Measurements from ENCODE around the gene LSM4.

LSM4 gene

GRCh38 chr19:18306209-18306887 lies 16.5 kb downstream of the LSM4 start:
- Histone ChIP-seq H3K4me3 (ENCODE audit: low read length) (no peak overlapping the region), H3K27me3 (ENCODE audit: control insufficient read depth, insufficient read depth, low read length) (no peaks in the 10 kb centered on the region), H3K36me3 (ENCODE audit: control insufficient read depth, insufficient read depth, low read length) (peaks cover 2% of the 10 kb centered on the region), H3K4me1 (ENCODE audit: control insufficient read depth, insufficient read depth, low read length) (peaks cover 20% of the 10 kb centered on the region), H3K27ac (ENCODE audit: low read depth, low read length) (peak overlapping the region; percentile 99), H3K9ac (ENCODE audit: low read length) (peak overlapping the region; percentile 10)

GRCh38 chr19:18304458-18305310 lies 18.2 kb downstream of the LSM4 start:
- no peaks in the 10 kb centered on the region for H3K27me3 ChIP-seq (ENCODE audit: control insufficient read depth, insufficient read depth, low read length)
- no peaks in the 10 kb centered on the region for H3K36me3 ChIP-seq (ENCODE audit: control insufficient read depth, insufficient read depth, low read length)
- peaks cover 25% of the 10 kb centered on the region for H3K4me1 ChIP-seq (ENCODE audit: control insufficient read depth, insufficient read depth, low read length)
- peak overlapping the region; percentile 50 for H3K9ac ChIP-seq (ENCODE audit: low read length)
- peak overlapping the region; percentile 99 for H3K27ac ChIP-seq (ENCODE audit: low read depth, low read length)
- H3K4me3 ChIP-seq (ENCODE audit: low read length), result peak overlapping the region; percentile 64

- Histone ChIP-seq H3K9ac (ENCODE audit: low read length) (peak overlapping the region; percentile 60), H3K36me3 (ENCODE audit: control insufficient read depth, insufficient read depth, low read length) (no peaks in the 10 kb centered on the region), H3K4me3 (ENCODE audit: low read length) (peak overlapping the region; percentile 64), H3K27me3 (ENCODE audit: control insufficient read depth, insufficient read depth, low read length) (no peaks in the 10 kb centered on the region), H3K4me1 (ENCODE audit: control insufficient read depth, insufficient read depth, low read length) (peaks cover 25% of the 10 kb centered on the region), H3K27ac (ENCODE audit: low read depth, low read length) (peak overlapping the region; percentile 99)
These were observed 18.7 kb downstream of the LSM4 start for GRCh38 chr19:18304208-18304457.

- Histone ChIP-seq H3K9ac (ENCODE audit: low read length) (no peak overlapping the region), H3K36me3 (ENCODE audit: control insufficient read depth, insufficient read depth, low read length) (no peaks in the 10 kb centered on the region), H3K27me3 (ENCODE audit: control insufficient read depth, insufficient read depth, low read length) (no peaks in the 10 kb centered on the region), H3K4me3 (ENCODE audit: low read length) (no peak overlapping the region), H3K4me1 (ENCODE audit: control insufficient read depth, insufficient read depth, low read length) (peaks cover 25% of the 10 kb centered on the region), H3K27ac (ENCODE audit: low read depth, low read length) (peak overlapping the region; percentile 7)
These were observed 21.2 kb downstream of the LSM4 start for GRCh38 chr19:18301718-18302111.

DNA sequence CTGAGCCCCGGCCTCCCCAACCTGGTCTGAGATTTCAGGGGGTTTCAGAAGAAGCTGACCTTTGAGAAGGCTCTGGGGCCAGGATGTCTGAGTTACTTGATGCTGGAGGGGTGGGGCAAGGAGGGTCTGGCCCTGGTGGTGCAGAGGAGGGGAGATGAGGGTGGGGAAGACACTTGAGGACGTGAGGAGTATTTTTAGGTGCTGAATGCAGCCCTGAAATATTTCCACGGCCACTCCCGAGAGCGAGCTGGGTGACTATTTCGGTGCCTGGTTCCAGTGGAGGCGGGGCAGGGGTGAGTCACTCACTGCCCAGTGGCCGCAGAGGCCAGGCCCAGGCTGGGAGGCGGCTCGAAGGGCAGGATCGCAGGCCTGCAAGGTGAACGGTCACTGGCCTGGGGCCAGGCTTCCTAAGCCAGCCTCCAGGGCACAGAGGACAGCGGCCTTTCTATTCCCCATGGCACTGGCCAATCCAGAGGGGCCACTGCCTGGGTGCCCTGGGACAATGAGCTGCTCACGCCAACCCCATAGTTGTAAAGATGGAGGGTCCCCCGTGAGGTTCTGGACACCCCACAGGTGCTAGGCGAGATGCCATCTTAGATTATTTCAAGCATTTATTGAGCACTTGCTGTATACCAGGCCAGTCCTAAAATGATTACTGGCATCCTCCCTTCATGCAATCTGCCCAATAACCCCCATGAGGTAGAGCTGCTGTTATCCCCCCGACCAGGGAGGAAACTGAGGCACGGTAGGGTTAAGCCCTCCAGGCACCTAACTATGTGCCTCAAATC lies 21.8 kb downstream of the LSM4 start:
- no peak overlapping the region for H3K9ac ChIP-seq (ENCODE audit: low read length)
- H3K27me3 ChIP-seq (ENCODE audit: control insufficient read depth, insufficient read depth, low read length), result no peaks in the 10 kb centered on the region
- peak overlapping the region; percentile 7 for H3K27ac ChIP-seq (ENCODE audit: low read depth, low read length)
- no peak overlapping the region for H3K4me3 ChIP-seq (ENCODE audit: low read length)
- H3K4me1 ChIP-seq (ENCODE audit: control insufficient read depth, insufficient read depth, low read length), result peaks cover 21% of the 10 kb centered on the region
- no peaks in the 10 kb centered on the region for H3K36me3 ChIP-seq (ENCODE audit: control insufficient read depth, insufficient read depth, low read length)

DNA sequence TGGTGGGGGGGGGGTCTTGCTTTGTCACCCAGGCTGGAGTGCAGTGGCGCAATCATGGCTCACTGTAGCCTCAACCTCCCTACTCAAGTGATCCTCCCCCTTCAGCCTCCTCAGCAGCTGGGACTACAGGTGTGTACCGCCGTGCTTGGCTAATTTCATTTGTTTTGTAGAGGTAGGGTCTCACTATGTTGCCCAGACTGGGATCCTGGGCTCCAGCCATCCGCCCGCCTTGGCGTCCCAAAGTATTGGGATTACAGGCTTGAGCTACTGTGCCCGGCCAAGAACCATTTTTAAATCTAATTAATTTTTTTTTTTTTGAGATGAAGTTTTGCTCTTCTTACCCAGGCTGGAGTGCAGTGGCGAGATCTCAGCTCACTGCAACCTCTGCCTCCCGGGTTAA lies 23.2 kb downstream of the LSM4 start:
- H3K9ac ChIP-seq (ENCODE audit: low read length), result no peak overlapping the region
- no peaks in the 10 kb centered on the region for H3K36me3 ChIP-seq (ENCODE audit: control insufficient read depth, insufficient read depth, low read length)
- no peak overlapping the region for H3K4me3 ChIP-seq (ENCODE audit: low read length)
- no peaks in the 10 kb centered on the region for H3K27me3 ChIP-seq (ENCODE audit: control insufficient read depth, insufficient read depth, low read length)
- no peak overlapping the region for H3K27ac ChIP-seq (ENCODE audit: low read depth, low read length)
- H3K4me1 ChIP-seq (ENCODE audit: control insufficient read depth, insufficient read depth, low read length), result peaks cover 12% of the 10 kb centered on the region

GRCh38 chr19:18298601-18299000 lies 24.3 kb downstream of the LSM4 start:
- Histone ChIP-seq H3K4me1 (ENCODE audit: control insufficient read depth, insufficient read depth, low read length) (peaks cover 5% of the 10 kb centered on the region), H3K27ac (ENCODE audit: low read depth, low read length) (no peak overlapping the region), H3K27me3 (ENCODE audit: control insufficient read depth, insufficient read depth, low read length) (no peaks in the 10 kb centered on the region), H3K9ac (ENCODE audit: low read length) (no peak overlapping the region), H3K4me3 (ENCODE audit: low read length) (no peak overlapping the region), H3K36me3 (ENCODE audit: control insufficient read depth, insufficient read depth, low read length) (no peaks in the 10 kb centered on the region)

DNA sequence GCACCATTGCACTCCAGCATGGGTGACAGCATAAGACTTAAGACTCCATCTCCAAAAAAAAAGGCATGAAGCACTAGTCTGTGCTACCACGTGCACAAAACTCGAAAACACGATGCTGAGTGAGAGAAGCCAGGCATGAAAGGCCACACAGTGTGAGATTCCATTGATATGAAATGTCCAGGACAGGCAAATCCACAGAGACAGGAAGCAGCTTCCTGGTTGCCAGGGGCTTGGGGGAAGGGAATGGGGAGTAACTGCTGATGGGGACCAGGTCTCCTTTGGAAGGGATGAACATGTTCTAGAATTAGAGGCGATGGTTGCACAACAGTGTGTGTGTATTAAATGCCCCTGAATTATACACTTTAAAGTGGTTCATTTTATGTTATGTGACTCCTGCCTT lies 25.6 kb downstream of the LSM4 start:
- Histone ChIP-seq H3K27ac (ENCODE audit: low read depth, low read length) (no peak overlapping the region), H3K4me1 (ENCODE audit: control insufficient read depth, insufficient read depth, low read length) (peaks cover 11% of the 10 kb centered on the region), H3K27me3 (ENCODE audit: control insufficient read depth, insufficient read depth, low read length) (no peaks in the 10 kb centered on the region), H3K36me3 (ENCODE audit: control insufficient read depth, insufficient read depth, low read length) (no peaks in the 10 kb centered on the region), H3K9ac (ENCODE audit: low read length) (no peak overlapping the region), H3K4me3 (ENCODE audit: low read length) (no peak overlapping the region)

- H3K4me1 ChIP-seq (ENCODE audit: control insufficient read depth, insufficient read depth, low read length), result peaks cover 8% of the 10 kb centered on the region
- no peaks in the 10 kb centered on the region for H3K27me3 ChIP-seq (ENCODE audit: control insufficient read depth, insufficient read depth, low read length)
- no peak overlapping the region for H3K9ac ChIP-seq (ENCODE audit: low read length)
- no peak overlapping the region for H3K4me3 ChIP-seq (ENCODE audit: low read length)
- no peaks in the 10 kb centered on the region for H3K36me3 ChIP-seq (ENCODE audit: control insufficient read depth, insufficient read depth, low read length)
- no peak overlapping the region for H3K27ac ChIP-seq (ENCODE audit: low read depth, low read length)
These were observed 27.8 kb downstream of the LSM4 start for GRCh38 chr19:18295034-18295451.

DNA sequence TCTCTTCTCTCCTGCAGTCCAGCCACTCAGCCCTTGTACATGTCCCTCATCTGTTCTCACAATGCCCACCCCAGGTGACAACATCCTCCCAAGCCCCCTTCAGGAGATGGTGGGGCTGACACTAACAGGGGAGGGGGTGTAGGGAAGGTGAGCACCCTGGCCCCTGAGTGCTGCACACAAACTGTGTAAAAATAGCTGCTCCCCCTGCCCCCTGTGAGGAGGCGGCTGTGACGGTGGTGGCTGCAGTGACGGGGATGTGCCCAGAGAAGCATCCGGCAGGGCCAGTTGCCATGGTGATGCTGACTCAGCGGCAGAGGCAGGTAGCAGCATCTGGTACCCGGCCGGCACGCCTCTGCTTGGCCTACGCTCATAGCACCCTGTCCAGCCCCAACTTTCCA lies 28.4 kb downstream of the LSM4 start:
- Histone ChIP-seq H3K27ac (ENCODE audit: low read depth, low read length) (peak overlapping the region; percentile 97), H3K4me3 (ENCODE audit: low read length) (no peak overlapping the region), H3K9ac (ENCODE audit: low read length) (no peak overlapping the region), H3K27me3 (ENCODE audit: control insufficient read depth, insufficient read depth, low read length) (no peaks in the 10 kb centered on the region), H3K4me1 (ENCODE audit: control insufficient read depth, insufficient read depth, low read length) (peaks cover 8% of the 10 kb centered on the region), H3K36me3 (ENCODE audit: control insufficient read depth, insufficient read depth, low read length) (no peaks in the 10 kb centered on the region)

GRCh38 chr19:18293642-18294466 lies 29.0 kb downstream of the LSM4 start:
- Histone ChIP-seq H3K36me3 (ENCODE audit: control insufficient read depth, insufficient read depth, low read length) (no peaks in the 10 kb centered on the region), H3K27me3 (ENCODE audit: control insufficient read depth, insufficient read depth, low read length) (no peaks in the 10 kb centered on the region), H3K4me3 (ENCODE audit: low read length) (no peak overlapping the region), H3K27ac (ENCODE audit: low read depth, low read length) (peak overlapping the region; percentile 97), H3K4me1 (ENCODE audit: control insufficient read depth, insufficient read depth, low read length) (peaks cover 8% of the 10 kb centered on the region), H3K9ac (ENCODE audit: low read length) (peak overlapping the region; percentile 68)

Data from rectal smooth muscle tissue (tissue), 1 donor.